CD4-positive, alpha-beta T cell (primary cell): Measurements from ENCODE around the gene TMEM63A. TPM values are rescaled to one million over a fixed set of nuclear protein-coding genes. Genes with fewer than 3 reads are reported as not detected.
A peak's percentile ranks its signal among the peaks of the same experiment; 100 is the strongest.

Source experiments
- ATAC-seq: fragments of 200-7000 bp; cut with Tn5 transposase; one replicate; pipeline ENCODE4 v1.10.0; 2022; ENCODE audit warnings: mild to moderate bottlenecking; ENCODE audit not compliant: poor library complexity
- CTCF ChIA-PET: fragments of 350-600 bp; sonication (Branson Sonifier 250); formaldehyde crosslinking; loops from one replicate; lab custom pipeline; 2021; ENCODE audit warnings: antibody characterized with exemption, inconsistent platforms; lab: Charles Lee
- POLR2A ChIA-PET: fragments of 350-600 bp; sonication (Branson Sonifier 250); formaldehyde crosslinking; loops from one replicate; lab custom pipeline; 2021; ENCODE audit warnings: antibody characterized with exemption, inconsistent platforms; lab: Charles Lee
- DNase-seq, 14 experiments: peaks; one replicate each; pipeline ENCODE4 v3.0.0-alpha.2; 2013 to 2020; ENCODE audit warnings: mixed read lengths in 2 of 14
- H3K27ac ChIP-seq, 2 donors: one replicate each; pipeline versions ENCODE4 v1.5.1 to v1.7.0; 2013; ENCODE audit warnings: low read length in 2 of 2, low read depth in 1 of 2, mild to moderate bottlenecking in 1 of 2
- H3K27me3 ChIP-seq, 2 experiments: 1 replicate in 1 of 2; 2 replicates in 1 of 2; pipeline versions ENCODE4 v1.6.1 to v1.7.0; 2013; ENCODE audit warnings: low read length in 2 of 2, control low read depth in 1 of 2, mild to moderate bottlenecking in 1 of 2, moderate library complexity in 1 of 2; ENCODE audit not compliant: insufficient read depth in 2 of 2, control insufficient read depth in 1 of 2
- H3K36me3 ChIP-seq: one replicate; pipeline ENCODE4 v1.6.1; 2013; ENCODE audit warnings: low read length, control low read depth; ENCODE audit not compliant: insufficient read depth
- H3K4me1 ChIP-seq: one replicate; pipeline ENCODE4 v1.6.1; 2013; ENCODE audit warnings: low read length, control low read depth; ENCODE audit not compliant: insufficient read depth
- H3K4me3 ChIP-seq: one replicate; pipeline ENCODE4 v1.5.1; 2013; ENCODE audit warnings: mild to moderate bottlenecking, low read length, moderate library complexity
- H3K9me3 ChIP-seq, 2 experiments: 1 replicate in 1 of 2; 2 replicates in 1 of 2; pipeline versions ENCODE4 v1.6.1 to v1.7.0; 2013; ENCODE audit warnings: low read length in 2 of 2, mild to moderate bottlenecking in 2 of 2, control low read depth in 1 of 2, moderate library complexity in 1 of 2; ENCODE audit not compliant: control insufficient read depth in 1 of 2, insufficient read depth in 1 of 2
- H3K27ac Mint-ChIP-seq: one replicate; pipeline ENCODE4 v1.8.0; 2020; ENCODE audit warnings: mixed read lengths
- H3K27me3 Mint-ChIP-seq: one replicate; pipeline ENCODE4 v1.8.0; 2021; ENCODE audit warnings: mixed read lengths
- H3K36me3 Mint-ChIP-seq: one replicate; pipeline ENCODE4 v1.8.0; 2021; ENCODE audit warnings: low read depth, mixed read lengths
- H3K4me1 Mint-ChIP-seq: one replicate; pipeline ENCODE4 v1.8.0; 2021; ENCODE audit warnings: low read depth, mixed read lengths
- H3K4me3 Mint-ChIP-seq: one replicate; pipeline ENCODE4 v1.8.0; 2020; ENCODE audit warnings: mild to moderate bottlenecking, mixed read lengths
- H3K9me3 Mint-ChIP-seq: one replicate; pipeline ENCODE4 v1.8.0; 2020; ENCODE audit warnings: mixed read lengths
- CTCF ChIP-seq: fragments of 200-600 bp; IDR thresholded peaks from one replicate; pipeline ENCODE4 v1.8.0; 2022; ENCODE audit warnings: antibody characterized with exemption, mild to moderate bottlenecking
- intact Hi-C, 2 experiments: fragments of 100-400 bp; cut with DNase I in 1 of 2; cut with micrococcal nuclease in 1 of 2; formaldehyde crosslinking; loops; one replicate each; pipeline versions ENCODE4 v1.15.1 to v1.9.0; 2023 to 2025; cut with DNase I, micrococcal nuclease
- total RNA-seq, 174 experiments: library from RNA in 2 of 174; stranded (reverse) in 2 of 174; gene quantifications; one replicate each; pipeline ENCODE4 v1.2.3 and lab custom pipeline; 2021 to 2026

Gene TMEM63A
- total RNA-seq, 2 experiments from 2014 or later, result 199 to 204 TPM

DNA sequence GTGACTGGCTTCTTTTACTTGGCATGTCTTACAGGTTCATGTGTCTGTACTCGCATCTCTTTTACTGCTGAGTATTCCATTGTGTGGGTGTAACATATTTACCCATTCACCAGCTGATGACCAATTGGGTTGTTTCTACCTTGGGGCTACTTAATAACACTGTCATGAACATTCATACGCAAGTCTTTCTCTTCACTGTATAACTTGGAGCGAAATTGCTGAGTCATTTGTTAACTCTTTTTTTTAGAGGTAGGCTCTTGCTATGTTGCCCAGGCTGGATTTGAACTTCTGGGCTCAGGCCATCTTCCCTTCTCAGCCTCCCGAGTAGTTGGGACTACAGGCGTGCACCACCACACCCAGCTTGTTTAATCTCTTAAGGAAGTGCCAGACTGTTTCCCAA lies 35.4 kb upstream of the TMEM63A start:
- H3K36me3 Mint-ChIP-seq, result peaks cover 59% of the 10 kb centered on the region
- no peak overlapping the region for H3K4me3 Mint-ChIP-seq
- DNase-seq (no peak), ATAC-seq (no peak)
- H3K4me1 Mint-ChIP-seq, result peaks cover 41% of the 10 kb centered on the region
- Histone ChIP-seq H3K27ac (no peak overlapping the region), H3K9me3 (no peaks in the 10 kb centered on the region), H3K4me1 (peaks cover 32% of the 10 kb centered on the region), H3K36me3 (peaks cover 58% of the 10 kb centered on the region), H3K27me3 (no peaks in the 10 kb centered on the region), H3K4me3 (no peak overlapping the region)
- CTCF ChIA-PET, result no interaction called here
- no peak for TF ChIP-seq CTCF
- POLR2A ChIA-PET, result interaction anchor here (1.8 kb wide), 1 partner anchor 20 kb away, joined by 5 read pairs; no protein-coding TSS in a partner anchor
- intact Hi-C loops, result loop anchor here in 1 of 2 experiments (10.0 kb wide), 1 partner anchor 57 kb away; no protein-coding TSS in a partner anchor
- H3K9me3 Mint-ChIP-seq, result no peaks in the 10 kb centered on the region
- no peaks in the 10 kb centered on the region for H3K27me3 Mint-ChIP-seq
- H3K27ac Mint-ChIP-seq, result no peak overlapping the region

DNA sequence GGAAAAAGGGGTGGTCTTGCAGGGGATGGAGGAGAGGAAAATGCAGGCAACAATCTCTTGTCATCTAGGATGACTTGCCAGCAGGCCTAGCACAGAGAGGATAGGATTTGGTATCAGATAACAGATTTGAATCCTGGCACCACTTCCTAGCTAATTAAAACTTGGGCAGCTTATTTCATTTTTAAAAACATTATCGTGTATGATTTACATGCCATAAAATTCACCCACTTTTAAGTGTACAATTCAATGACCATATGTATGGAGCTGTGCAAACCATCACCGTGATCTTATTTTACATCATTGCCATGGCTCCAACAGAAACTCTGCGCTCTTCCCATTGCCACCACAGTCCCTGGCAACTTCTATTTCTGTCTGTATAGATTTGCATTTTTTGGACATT lies 34.9 kb upstream of the TMEM63A start:
- Mint-ChIP-seq H3K4me1 (peaks cover 37% of the 10 kb centered on the region), H3K9me3 (no peaks in the 10 kb centered on the region), H3K36me3 (peaks cover 55% of the 10 kb centered on the region), H3K27ac (no peak overlapping the region), H3K27me3 (no peaks in the 10 kb centered on the region), H3K4me3 (no peak overlapping the region)
- intact Hi-C loops, result loop anchor here in 1 of 2 experiments (10.0 kb wide), 1 partner anchor 58 kb away; no protein-coding TSS in a partner anchor
- ChIA-PET POLR2A (interaction anchor here (1.8 kb wide), 1 partner anchor 20 kb away, joined by 5 read pairs; no protein-coding TSS in a partner anchor), CTCF (no interaction called here)
- H3K27ac ChIP-seq, result no peak overlapping the region
- TF ChIP-seq CTCF, result no peak
- peaks cover 54% of the 10 kb centered on the region for H3K36me3 ChIP-seq
- no peaks in the 10 kb centered on the region for H3K27me3 ChIP-seq
- no peak overlapping the region for H3K4me3 ChIP-seq
- no peak for DNase-seq
- H3K4me1 ChIP-seq, result peaks cover 27% of the 10 kb centered on the region
- no peak for ATAC-seq
- no peaks in the 10 kb centered on the region for H3K9me3 ChIP-seq

DNA sequence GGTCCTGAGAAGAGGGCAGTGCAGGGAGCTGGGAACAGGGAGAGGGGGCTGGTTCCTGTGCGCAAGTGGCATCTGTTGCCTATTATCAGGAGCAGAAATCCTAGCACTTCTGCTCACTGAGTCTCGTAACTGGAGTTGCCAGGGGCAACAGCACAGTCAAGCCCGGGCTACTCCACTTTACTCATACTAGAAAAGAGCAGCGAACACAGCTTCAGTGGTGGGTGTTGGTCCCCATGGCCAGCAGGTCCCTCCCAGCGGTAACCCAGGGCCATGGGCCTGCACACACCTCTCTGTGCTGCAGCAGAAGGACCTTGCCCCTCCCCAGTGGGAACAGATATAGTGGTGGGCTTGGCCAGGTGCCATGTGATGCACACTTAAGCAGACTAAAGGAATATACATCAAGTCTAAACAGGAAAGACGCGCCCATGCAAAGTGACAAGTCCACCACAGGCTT lies 33.4 kb upstream of the TMEM63A start:
- Histone ChIP-seq H3K27me3 (no peaks in the 10 kb centered on the region), H3K9me3 (no peaks in the 10 kb centered on the region), H3K36me3 (peaks cover 38% of the 10 kb centered on the region), H3K4me1 (peaks cover 28% of the 10 kb centered on the region), H3K27ac (no peak overlapping the region), H3K4me3 (no peak overlapping the region)
- Mint-ChIP-seq H3K4me1 (peaks cover 43% of the 10 kb centered on the region), H3K27me3 (no peaks in the 10 kb centered on the region), H3K4me3 (no peak overlapping the region), H3K27ac (peak overlapping the region; percentile 15), H3K36me3 (peaks cover 43% of the 10 kb centered on the region), H3K9me3 (no peaks in the 10 kb centered on the region)
- intact Hi-C loops, result loop anchor here in 1 of 2 experiments (10.0 kb wide), 1 partner anchor 59 kb away; no protein-coding TSS in a partner anchor
- DNase-seq (no peak), ATAC-seq (no peak)
- TF ChIP-seq CTCF, result no peak
- POLR2A ChIA-PET, result interaction anchor here (1.2 kb wide), 1 partner anchor 33 kb away, joined by 3 read pairs; no protein-coding TSS in a partner anchor
- CTCF ChIA-PET, result no interaction called here
